SK-N-SH treated with all-trans-retinoic acid at 6 μM for 48 hours (cell line): ENCODE data around the gene KLHL18.

Experiments
- ATAC-seq: fragments of 200-7000 bp; cut with Tn5 transposase; 3 replicates; pipeline ENCODE4 v1.9.1; 2020; ENCODE audit warnings: mild to moderate bottlenecking, moderate library complexity
- ARNTL ChIP-seq: fragments of 450-650 bp; formaldehyde crosslinking; IDR thresholded peaks from 2 replicates; pipeline ENCODE4 v1.5.0; 2020; ENCODE audit warnings: low read depth, mild to moderate bottlenecking, moderate library complexity, borderline replicate concordance
- BACH2 ChIP-seq: fragments of 250-450 bp; sonication (Bioruptor Pico); IDR thresholded peaks from 2 replicates; pipeline ENCODE4 v1.9.0; 2021; ENCODE audit warnings: mild to moderate bottlenecking, borderline replicate concordance
- CREB5 ChIP-seq: fragments of 250-450 bp; sonication (Bioruptor Pico); IDR thresholded peaks from 2 replicates; pipeline ENCODE4 v1.5.1; 2020; ENCODE audit warnings: low read depth, mild to moderate bottlenecking, moderate library complexity
- CSRNP3 ChIP-seq: fragments of 250-450 bp; sonication (Bioruptor Pico); IDR thresholded peaks from 2 replicates; pipeline ENCODE4 v1.5.1; 2021; ENCODE audit warnings: mild to moderate bottlenecking, moderate library complexity
- OSR1 ChIP-seq: fragments of 250-450 bp; sonication (Bioruptor Pico); IDR thresholded peaks from 2 replicates; pipeline ENCODE4 v1.8.0; 2022; ENCODE audit warnings: moderate library complexity, mild to moderate bottlenecking, inconsistent platforms
- PATZ1 ChIP-seq: fragments of 250-450 bp; sonication (Bioruptor Pico); IDR thresholded peaks from 2 replicates; pipeline ENCODE4 v1.8.0; 2020; ENCODE audit warnings: mild to moderate bottlenecking, moderate library complexity, borderline replicate concordance
- POU6F1 ChIP-seq: fragments of 250-450 bp; sonication (Bioruptor Pico); IDR thresholded peaks from 2 replicates; pipeline ENCODE4 v1.8.0; 2021; ENCODE audit warnings: low read depth, mild to moderate bottlenecking, moderate library complexity, borderline replicate concordance
- PPARA ChIP-seq: fragments of 250-450 bp; sonication (Bioruptor Pico); IDR thresholded peaks from 2 replicates; pipeline ENCODE4 v1.5.0; 2020; ENCODE audit warnings: mild to moderate bottlenecking, borderline replicate concordance
- RARB ChIP-seq: fragments of 250-450 bp; sonication (Bioruptor Pico); IDR thresholded peaks from 2 replicates; pipeline ENCODE4 v1.8.0; 2021; ENCODE audit warnings: mild to moderate bottlenecking, moderate library complexity
- SNAI2 ChIP-seq: fragments of 250-450 bp; sonication (Bioruptor Pico); IDR thresholded peaks from 2 replicates; pipeline ENCODE4 v1.5.0; 2020; ENCODE audit warnings: mild to moderate bottlenecking, moderate library complexity
- TCF4 ChIP-seq: fragments of 250-450 bp; sonication (Bioruptor Pico); IDR thresholded peaks from 2 replicates; pipeline ENCODE4 v1.8.0; 2021; ENCODE audit warnings: mild to moderate bottlenecking, moderate library complexity, borderline replicate concordance
- TOX ChIP-seq: fragments of 250-450 bp; sonication (Bioruptor Pico); IDR thresholded peaks from 2 replicates; pipeline ENCODE4 v1.8.0; 2021; ENCODE audit warnings: mild to moderate bottlenecking, moderate library complexity, borderline replicate concordance
- TSHZ2 ChIP-seq: fragments of 250-450 bp; sonication (Bioruptor Pico); IDR thresholded peaks from 2 replicates; pipeline ENCODE4 v1.5.0; 2020; ENCODE audit warnings: mild to moderate bottlenecking, moderate library complexity
- ZC3H10 ChIP-seq: fragments of 250-450 bp; sonication (Bioruptor Pico); IDR thresholded peaks from 2 replicates; pipeline ENCODE4 v1.5.1; 2021; ENCODE audit warnings: mild to moderate bottlenecking, moderate library complexity
- ZFP3 ChIP-seq: fragments of 250-450 bp; sonication (Bioruptor Pico); IDR thresholded peaks from 2 replicates; pipeline ENCODE4 v1.5.0; 2020; ENCODE audit warnings: mild to moderate bottlenecking, moderate library complexity
- ZFP30 ChIP-seq: fragments of 450-650 bp; formaldehyde crosslinking; IDR thresholded peaks from 2 replicates; pipeline ENCODE4 v1.5.0; 2022; ENCODE audit warnings: mild to moderate bottlenecking, moderate library complexity
- ZNF565 ChIP-seq: fragments of 450-650 bp; formaldehyde crosslinking; conservative IDR thresholded peaks from 2 replicates; pipeline ENCODE4 v1.5.0; 2020; ENCODE audit warnings: low read depth, mild to moderate bottlenecking, moderate library complexity
- ZNF70 ChIP-seq: fragments of 450-650 bp; formaldehyde crosslinking; IDR thresholded peaks from 2 replicates; pipeline ENCODE4 v1.5.0; 2020; ENCODE audit warnings: mild to moderate bottlenecking, moderate library complexity
- ZNF8 ChIP-seq: fragments of 450-650 bp; formaldehyde crosslinking; IDR thresholded peaks from 2 replicates; pipeline ENCODE4 v1.5.0; 2020; ENCODE audit warnings: mild to moderate bottlenecking, moderate library complexity

Gene KLHL18

GRCh38 chr3:47344971-47345370, 62.2 kb downstream of the KLHL18 start (continued):
- TF ChIP-seq PATZ1 (CRISPR knock-in tag) = no peak

GRCh38 chr3:47347217-47347801, 64.6 kb downstream of the KLHL18 start:
- no peak; the same call in 2 of the 3 replicates for ATAC-seq
- TF ChIP-seq TCF4 (CRISPR knock-in tag) = no peak
- TF ChIP-seq SNAI2 = no peak
- TF ChIP-seq ZNF8 (CRISPR knock-in tag) = no peak
- TF ChIP-seq ZFP3 (CRISPR knock-in tag) = no peak
- no peak for TF ChIP-seq TOX (CRISPR knock-in tag)
- TF ChIP-seq ARNTL = no peak
- TF ChIP-seq ZC3H10 (CRISPR knock-in tag) = no peak
- TF ChIP-seq ZFP30 (CRISPR knock-in tag) = no peak
- TF ChIP-seq ZNF70 = no peak
- TF ChIP-seq ZNF565 = no peak
- no peak for TF ChIP-seq BACH2 (CRISPR knock-in tag)
- TF ChIP-seq OSR1 (CRISPR knock-in tag) = no peak

GRCh38 chr3:47348411-47349154, 65.8 kb downstream of the KLHL18 start:
- TF ChIP-seq ZC3H10 (CRISPR knock-in tag) (no peak), TCF4 (CRISPR knock-in tag) (no peak), ZFP30 (CRISPR knock-in tag) (no peak), BACH2 (CRISPR knock-in tag) (no peak), ZNF70 (no peak), POU6F1 (CRISPR knock-in tag) (no peak), ZFP3 (CRISPR knock-in tag) (no peak), RARB (CRISPR knock-in tag) (no peak), PATZ1 (CRISPR knock-in tag) (no peak), CSRNP3 (CRISPR knock-in tag) (no peak), SNAI2 (no peak), ZNF565 (no peak), OSR1 (CRISPR knock-in tag) (no peak), CREB5 (CRISPR knock-in tag) (no peak), TSHZ2 (no peak), PPARA (CRISPR knock-in tag) (no peak), ZNF8 (CRISPR knock-in tag) (no peak)
- ATAC-seq = no peak
